ENCODE measurements around the gene TCF12.
"Not testable (repeated sequence)": the region's sequence is repeated elsewhere in the genome, so short reads cannot be mapped to it uniquely, and the experiment has no call there.

The TCF12 gene

DNA sequence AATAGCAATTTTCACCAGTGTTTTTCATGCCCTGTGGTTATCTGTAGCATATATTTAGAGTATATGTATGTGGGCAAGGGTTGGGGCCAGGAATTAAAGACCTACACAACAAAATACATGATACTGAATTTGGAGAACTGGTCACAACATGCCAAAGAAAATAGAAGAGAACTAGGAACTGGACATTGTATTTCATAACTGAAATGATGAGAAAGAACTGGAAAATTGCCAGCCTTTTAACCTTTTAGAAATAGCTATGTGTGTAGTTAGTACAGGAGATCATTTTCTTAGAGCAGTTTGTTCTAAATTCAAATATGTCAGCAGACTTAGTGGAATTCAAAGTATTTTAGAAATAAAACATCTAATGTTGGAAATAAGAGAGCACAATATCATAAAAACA is 230.8 kb downstream of the TCF12 start:
- DNase-seq: no peak

- no peak for DNase-seq
These were observed 231.8 kb downstream of the TCF12 start for GRCh38 chr15:57150066-57150865.

DNA sequence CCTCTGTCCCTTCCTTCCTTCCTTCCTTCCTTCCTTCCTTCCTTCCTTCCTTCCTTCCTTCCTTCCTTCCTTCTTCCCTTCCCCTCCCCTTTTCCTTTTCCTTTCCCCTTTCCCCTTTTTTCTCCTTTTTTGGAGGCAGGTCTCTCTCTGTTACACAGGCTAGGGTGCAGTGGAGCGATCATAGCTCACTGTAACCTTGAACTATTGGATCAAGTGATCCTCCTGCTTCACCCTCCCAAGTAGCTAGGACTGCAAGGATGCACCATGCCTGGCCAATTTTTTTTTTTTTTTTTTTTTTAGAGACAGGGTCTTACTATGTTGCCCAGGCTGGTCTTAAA is 232.4 kb downstream of the TCF12 start:
- not testable (repeated sequence) for DNase-seq

DNA sequence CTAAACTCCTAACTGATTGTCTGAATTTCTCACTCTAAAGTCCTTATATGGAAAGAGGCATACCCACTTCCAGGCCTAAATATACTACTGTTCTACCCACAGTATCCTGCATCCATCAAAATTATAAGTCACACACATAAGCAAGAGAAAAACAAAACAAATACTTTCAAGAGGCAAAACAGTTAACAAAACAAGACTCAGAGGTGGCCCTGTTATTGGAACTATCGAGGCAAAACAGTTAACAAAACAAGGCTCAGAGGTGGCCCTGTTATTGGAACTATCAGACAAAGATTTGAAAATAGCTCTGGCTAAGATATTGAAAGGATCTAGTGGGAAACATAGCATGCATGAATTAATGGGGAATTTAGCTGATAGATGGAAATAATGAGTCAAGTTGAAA is 233.7 kb downstream of the TCF12 start:
- no peak for DNase-seq

- no peak for DNase-seq
These were observed 234.5 kb downstream of the TCF12 start for GRCh38 chr15:57152666-57153539.

GRCh38 chr15:57156210-57156884 is 237.9 kb downstream of the TCF12 start:
- no peak for DNase-seq

DNA sequence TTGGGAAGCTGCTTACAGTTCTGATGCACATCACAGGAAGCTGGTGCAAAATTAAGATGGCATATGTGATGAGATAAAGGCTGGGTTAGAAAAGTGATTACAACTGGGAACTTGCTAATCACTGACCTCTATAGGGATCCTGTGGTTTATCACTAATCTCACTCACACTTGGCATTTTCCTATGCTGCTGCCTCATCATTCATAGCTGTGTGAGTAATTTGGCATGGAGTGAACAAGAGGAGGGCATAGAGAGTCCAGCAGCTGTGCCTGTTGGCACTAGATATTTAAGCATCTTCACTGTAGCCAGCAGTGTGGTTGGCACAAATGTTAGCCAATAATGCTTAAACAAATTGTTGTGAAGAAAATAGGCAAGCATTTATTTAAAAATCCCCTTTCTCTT is 240.1 kb downstream of the TCF12 start:
- DNase-seq: no peak

DNA sequence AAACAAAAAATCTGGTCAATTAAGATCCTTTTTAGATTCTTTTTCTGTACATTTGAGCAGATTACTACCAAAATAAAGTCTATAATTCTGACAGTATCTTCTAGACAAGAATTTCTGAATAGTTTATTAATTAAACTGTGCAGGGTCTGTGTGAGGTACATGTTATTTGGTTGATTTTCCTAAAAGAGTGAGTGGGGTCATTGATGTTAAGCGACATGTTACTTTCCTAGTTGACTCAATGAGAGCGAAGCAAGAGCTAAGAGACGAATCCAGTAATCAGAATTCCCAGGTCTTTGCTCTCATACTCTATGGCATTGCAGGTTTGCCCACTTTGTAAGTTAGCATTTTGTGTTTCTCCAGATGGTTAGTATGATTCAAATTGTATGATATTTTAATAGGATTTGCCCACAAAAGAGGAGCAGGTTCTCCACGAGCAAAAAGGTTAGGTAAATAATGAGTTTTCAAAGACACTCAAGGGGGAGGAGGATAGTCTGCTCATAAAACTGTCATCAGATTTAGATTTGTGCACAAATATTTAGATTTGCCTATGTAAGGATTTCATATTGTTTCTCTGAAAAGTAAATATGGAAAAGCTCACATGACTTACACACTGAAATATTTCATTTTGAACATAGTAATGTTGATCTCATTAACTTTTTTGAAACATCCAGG is 240.7 kb downstream of the TCF12 start:
- DNase-seq: no peak

- no peak for DNase-seq
These were observed 241.3 kb downstream of the TCF12 start for GRCh38 chr15:57159767-57160166.

DNA sequence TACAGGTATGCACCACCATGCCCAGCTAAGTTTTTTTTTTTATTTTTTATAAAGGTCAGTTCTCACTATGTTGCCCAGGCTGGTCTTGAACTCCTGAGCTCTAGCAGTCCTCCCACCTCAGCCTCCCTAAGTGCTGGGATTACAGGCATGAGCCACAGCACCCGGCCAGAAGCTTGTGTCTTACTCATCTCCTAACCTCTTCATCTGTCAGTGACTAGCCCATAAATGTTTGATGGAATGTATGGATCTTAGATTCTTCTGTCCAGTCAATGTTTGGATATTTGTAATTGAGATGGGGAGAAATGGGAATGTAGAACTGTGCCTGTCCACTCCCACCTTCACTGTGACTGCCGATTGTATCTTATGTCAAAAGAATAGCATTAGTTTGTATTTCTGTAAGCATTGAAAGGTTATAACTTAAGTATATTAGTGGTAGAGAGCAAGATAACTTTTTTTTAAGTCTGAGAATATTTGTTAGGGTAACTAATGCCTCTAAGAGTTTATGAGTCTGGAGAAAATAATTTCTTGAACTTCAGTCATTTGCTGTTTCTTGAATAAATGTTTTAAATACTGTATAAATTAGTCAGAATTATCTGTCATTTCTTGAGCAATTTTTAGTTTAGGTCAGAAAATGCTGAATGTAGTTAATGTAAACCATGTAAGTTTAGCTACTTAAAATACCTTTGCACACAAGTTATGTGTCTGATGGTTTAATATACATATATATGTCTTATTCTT is 242.5 kb downstream of the TCF12 start:
- DNase-seq: no peak

DNA sequence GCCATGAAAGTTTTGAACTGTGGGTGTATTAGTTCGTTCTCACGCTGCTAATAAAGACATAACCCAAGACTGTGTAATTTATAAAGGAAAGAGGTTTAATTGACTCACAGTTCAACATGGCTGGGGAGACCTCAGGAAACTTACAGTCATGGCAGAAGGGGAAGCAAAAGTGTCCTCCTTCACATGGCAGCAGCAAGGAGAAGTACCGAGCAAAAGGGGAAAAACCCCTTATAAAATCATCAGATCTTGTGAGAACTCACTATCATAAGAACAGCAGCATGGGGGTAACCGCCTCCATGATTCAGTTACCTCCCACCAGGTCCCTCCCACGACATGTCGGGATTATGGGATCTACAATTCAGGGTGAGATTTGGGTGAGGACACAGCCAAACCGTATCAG is 245.8 kb downstream of the TCF12 start:
- DNase-seq: not testable (repeated sequence)

GRCh38 chr15:57165992-57166391 is 247.5 kb downstream of the TCF12 start:
- DNase-seq: no peak

DNA sequence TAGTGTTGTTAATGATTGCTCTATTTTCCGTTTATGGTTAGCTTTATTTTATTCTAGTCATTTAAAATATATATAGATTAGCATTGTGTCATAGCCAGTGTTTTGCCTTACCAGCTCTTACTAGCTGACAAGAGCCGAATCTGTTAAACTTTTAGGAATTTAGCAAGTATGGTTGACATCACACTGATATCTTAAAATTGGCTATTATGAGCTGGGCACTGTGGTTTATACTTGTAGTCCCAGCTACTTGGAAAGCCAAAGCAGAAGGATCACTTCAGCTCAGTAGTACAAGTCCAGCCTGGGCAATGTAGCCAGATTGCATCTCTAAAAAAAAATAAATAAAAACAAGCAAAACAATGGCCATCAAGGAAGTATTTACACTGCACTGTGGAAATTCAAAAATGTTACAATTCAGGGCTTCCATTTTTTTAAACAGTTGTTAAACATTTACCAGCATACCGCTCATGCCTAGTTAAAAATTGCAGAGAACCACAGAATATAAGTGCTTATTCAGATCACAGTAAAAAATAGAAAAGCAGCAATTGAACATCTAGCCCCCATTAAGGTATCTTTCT is 249.5 kb downstream of the TCF12 start:
- no peak for DNase-seq

- no peak for DNase-seq
These were observed 251.2 kb downstream of the TCF12 start for GRCh38 chr15:57169643-57170042.

DNA sequence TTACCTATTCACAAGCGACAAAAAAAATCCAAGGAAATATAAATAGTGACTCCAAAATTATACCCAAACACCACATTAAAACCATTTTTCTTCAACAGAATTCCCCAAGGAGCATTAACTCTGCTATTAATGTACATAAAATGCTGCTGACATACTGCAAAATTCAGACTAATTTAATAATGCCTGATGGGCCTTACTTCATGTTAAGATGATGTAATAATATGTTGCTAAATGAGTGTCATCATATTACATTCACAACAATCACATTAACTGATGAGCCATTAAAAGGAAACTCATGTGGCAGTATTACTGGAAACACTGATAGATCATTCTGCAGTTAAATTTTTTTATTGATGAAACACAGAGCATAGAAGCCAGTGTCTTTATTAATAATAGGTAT is 253.0 kb downstream of the TCF12 start:
- no peak for DNase-seq

DNA sequence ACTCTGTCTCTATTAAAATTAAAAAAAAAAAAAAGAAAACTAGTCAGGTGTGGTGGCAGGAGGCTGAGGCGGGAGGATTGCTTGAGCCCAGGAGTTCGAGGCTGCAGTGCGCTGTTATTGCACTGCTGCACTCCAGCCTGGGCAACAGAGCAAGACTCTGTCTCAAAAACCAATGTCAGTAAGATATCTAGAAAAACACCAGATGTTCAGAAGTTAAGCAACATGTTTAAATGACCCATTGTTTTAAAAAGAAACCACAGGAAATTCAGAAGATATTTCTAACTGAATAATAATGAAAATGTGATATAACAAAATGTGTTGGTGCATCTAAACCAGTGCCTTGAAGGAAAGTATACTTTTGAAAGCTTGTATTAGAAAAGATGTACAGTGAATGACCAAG is 254.5 kb downstream of the TCF12 start:
- DNase-seq: no peak

GRCh38 chr15:57183041-57183440 is 264.6 kb downstream of the TCF12 start:
- no peak for DNase-seq

DNA sequence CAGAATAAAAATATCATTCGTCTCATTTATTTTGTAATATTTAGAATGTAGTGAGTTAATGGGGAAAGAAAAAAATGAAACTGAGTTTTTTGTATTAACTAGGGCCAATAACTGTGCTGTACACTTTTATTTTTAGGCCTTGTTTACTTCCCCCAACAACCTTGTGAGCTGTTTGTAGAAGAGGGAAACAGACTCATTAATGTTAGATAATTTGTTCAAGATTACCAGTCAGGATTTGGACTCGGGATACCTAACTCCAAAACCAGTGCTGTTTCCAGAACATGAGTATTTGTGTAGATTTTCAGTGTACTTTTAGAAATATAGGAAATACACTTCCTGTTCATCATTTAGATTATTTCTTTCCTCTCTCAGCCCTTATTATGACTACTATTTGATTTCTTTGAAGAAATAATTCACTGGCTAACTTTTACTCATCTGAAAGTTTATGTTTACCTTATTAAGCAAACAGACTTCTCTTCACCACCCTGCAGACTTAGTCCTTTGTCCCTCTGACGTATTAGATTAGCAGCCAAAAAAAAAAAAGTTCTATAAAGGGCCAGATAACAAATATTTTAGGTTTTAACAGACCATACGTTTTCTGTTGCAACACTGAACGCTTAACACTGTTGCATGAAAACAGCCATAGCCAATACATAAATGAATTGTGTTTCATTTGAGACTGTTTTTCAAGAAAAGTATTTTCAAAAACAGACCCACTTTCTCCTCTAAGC is 265.3 kb downstream of the TCF12 start:
- DNase-seq: no peak

GRCh38 chr15:57184502-57184901 is 266.1 kb downstream of the TCF12 start:
- DNase-seq: no peak

- DNase-seq: no peak
These were observed 267.1 kb downstream of the TCF12 start for GRCh38 chr15:57185507-57186074.

- no peak for DNase-seq
These were observed 271.0 kb downstream of the TCF12 start for GRCh38 chr15:57189466-57189865.
